ENCODE results near the gene TAP2.

- TF ChIP-seq CTCF (IDR thresholded peaks at IDR 0.05 in 2 of 3, conservative IDR thresholded peaks at IDR 0.05 in 1 of 3; ENCODE audit: borderline replicate concordance in 1 of 3, insufficient read depth in 1 of 3, low read depth in 2 of 3, low read length in 2 of 3) (no peak), POLR2A (IDR thresholded peaks at IDR 0.05; ENCODE audit: borderline replicate concordance, extremely low read depth, insufficient read depth, insufficient read length) (no peak), ATF3 (IDR thresholded peaks at IDR 0.05) (no peak), ZNF274 (IDR thresholded peaks at IDR 0.05; ENCODE audit: low read depth, low read length) (no peak), JUND (IDR thresholded peaks at IDR 0.05) (no peak), MAX (IDR thresholded peaks at IDR 0.05) (no peak), CBX3 (IDR thresholded peaks at IDR 0.05; ENCODE audit: low read depth) (no peak), EZH2 (IDR thresholded peaks at IDR 0.05) (no peak), RAD21 (IDR thresholded peaks at IDR 0.05; ENCODE audit: low read depth) (no peak)
Observed at GRCh38 chr6:32867022-32867477, 28.5 kb upstream of the TAP2 start.

All from HCT116 (cell line).